ENCODE data around the gene SETBP1. TPM values are rescaled to one million over a fixed set of nuclear protein-coding genes. Genes with fewer than 3 reads are reported as not detected.

SETBP1 gene
- total RNA-seq, 1 experiment from 2014 or later: 0.23 TPM

DNA sequence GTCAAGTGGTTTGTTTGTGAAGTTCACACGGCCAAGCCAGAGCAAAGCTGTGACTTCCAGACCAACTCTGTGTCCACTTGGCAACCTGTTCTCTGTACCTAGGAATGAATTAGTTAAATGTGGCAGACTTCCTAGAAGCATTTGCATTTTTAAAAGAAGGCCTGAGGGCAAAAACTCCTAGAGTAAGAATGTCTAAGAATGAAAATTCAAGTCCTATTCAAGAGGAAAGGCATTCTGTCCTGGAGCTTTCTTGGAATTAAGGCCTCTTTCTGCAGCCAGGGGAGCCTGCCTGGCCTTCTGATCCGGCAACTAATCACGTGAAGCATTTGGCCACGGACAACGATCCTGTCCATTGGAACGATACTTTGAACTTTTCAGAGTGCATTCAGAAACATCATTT lies 155.0 kb downstream of the SETBP1 start:
- TF ChIP-seq, protein P1, sequence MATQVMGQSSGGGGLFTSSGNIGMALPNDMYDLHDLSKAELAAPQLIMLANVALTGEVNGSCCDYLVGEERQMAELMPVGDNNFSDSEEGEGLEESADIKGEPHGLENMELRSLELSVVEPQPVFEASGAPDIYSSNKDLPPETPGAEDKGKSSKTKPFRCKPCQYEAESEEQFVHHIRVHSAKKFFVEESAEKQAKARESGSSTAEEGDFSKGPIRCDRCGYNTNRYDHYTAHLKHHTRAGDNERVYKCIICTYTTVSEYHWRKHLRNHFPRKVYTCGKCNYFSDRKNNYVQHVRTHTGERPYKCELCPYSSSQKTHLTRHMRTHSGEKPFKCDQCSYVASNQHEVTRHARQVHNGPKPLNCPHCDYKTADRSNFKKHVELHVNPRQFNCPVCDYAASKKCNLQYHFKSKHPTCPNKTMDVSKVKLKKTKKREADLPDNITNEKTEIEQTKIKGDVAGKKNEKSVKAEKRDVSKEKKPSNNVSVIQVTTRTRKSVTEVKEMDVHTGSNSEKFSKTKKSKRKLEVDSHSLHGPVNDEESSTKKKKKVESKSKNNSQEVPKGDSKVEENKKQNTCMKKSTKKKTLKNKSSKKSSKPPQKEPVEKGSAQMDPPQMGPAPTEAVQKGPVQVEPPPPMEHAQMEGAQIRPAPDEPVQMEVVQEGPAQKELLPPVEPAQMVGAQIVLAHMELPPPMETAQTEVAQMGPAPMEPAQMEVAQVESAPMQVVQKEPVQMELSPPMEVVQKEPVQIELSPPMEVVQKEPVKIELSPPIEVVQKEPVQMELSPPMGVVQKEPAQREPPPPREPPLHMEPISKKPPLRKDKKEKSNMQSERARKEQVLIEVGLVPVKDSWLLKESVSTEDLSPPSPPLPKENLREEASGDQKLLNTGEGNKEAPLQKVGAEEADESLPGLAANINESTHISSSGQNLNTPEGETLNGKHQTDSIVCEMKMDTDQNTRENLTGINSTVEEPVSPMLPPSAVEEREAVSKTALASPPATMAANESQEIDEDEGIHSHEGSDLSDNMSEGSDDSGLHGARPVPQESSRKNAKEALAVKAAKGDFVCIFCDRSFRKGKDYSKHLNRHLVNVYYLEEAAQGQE (IDR thresholded peaks at IDR 0.05; ENCODE audit: insufficient read depth in 1 of 2, low read depth in 2 of 2, low read length in 1 of 2): no peak
- TF ChIP-seq TCF7L2 (IDR thresholded peaks at IDR 0.05; ENCODE audit: low read depth, low read length) (no peak), POLR2AphosphoS5 (IDR thresholded peaks at IDR 0.05; ENCODE audit: low read depth, low read length) (no peak), SIN3A (IDR thresholded peaks at IDR 0.05; ENCODE audit: borderline replicate concordance, insufficient read depth, low read depth, low read length) (no peak)
- TF ChIP-seq, protein P2, sequence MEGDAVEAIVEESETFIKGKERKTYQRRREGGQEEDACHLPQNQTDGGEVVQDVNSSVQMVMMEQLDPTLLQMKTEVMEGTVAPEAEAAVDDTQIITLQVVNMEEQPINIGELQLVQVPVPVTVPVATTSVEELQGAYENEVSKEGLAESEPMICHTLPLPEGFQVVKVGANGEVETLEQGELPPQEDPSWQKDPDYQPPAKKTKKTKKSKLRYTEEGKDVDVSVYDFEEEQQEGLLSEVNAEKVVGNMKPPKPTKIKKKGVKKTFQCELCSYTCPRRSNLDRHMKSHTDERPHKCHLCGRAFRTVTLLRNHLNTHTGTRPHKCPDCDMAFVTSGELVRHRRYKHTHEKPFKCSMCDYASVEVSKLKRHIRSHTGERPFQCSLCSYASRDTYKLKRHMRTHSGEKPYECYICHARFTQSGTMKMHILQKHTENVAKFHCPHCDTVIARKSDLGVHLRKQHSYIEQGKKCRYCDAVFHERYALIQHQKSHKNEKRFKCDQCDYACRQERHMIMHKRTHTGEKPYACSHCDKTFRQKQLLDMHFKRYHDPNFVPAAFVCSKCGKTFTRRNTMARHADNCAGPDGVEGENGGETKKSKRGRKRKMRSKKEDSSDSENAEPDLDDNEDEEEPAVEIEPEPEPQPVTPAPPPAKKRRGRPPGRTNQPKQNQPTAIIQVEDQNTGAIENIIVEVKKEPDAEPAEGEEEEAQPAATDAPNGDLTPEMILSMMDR (IDR thresholded peaks at IDR 0.05): no peak
- in situ Hi-C loops (cut with HindIII; ENCODE audit: low pct_unique_long_range_greater_than_20kb, low sequenced_read_pairs): no loop called here
- ATAC-seq (no peak), DNase-seq (ENCODE audit: low read depth, low spot score) (no peak)
- CTCF ChIA-PET: no interaction called here
- BruUV-seq (replicated peaks): no TSS peak
- Histone ChIP-seq H3K9me3 (ENCODE audit: control insufficient read depth, insufficient read depth, low read depth, low read length) (no peaks in the 10 kb centered on the region), H3K27ac (ENCODE audit: low read length) (no peak overlapping the region), H3K4me3 (ENCODE audit: low read depth in 2 of 2, low read length in 2 of 2) (no peak overlapping the region), H3K27me3 (ENCODE audit: control insufficient read depth, insufficient read depth, low read length) (no peaks in the 10 kb centered on the region), H3K36me3 (ENCODE audit: control insufficient read depth, insufficient read depth, low read length) (no peaks in the 10 kb centered on the region), H3K4me1 (ENCODE audit: control insufficient read depth, insufficient read depth, low read length) (no peaks in the 10 kb centered on the region)
- intact Hi-C loops (cut with micrococcal nuclease; ENCODE audit: unreplicated experiment): no loop called here
- POLR2A ChIA-PET: no interaction called here

DNA sequence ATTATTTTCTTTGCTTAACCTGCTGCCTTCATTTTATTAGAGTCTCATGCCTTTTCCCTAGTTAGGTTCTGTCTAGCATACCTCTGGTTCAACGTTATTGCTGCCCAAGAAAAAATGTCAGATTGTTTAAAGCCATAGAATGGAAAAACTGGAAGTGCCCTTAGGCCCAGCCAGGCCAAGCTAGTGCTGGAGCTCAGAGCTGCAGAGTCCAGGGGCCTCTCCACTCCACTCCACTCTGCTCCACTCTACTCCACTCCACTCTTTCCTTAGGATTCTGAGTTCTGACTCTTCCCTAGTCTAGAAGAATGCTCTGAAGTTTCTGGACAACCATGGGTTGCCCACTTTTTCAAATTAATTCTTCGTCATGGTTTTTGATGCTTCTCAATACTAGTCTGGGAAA lies 155.6 kb downstream of the SETBP1 start:
- Histone ChIP-seq H3K4me1 (ENCODE audit: control insufficient read depth, insufficient read depth, low read length) (no peaks in the 10 kb centered on the region), H3K4me3 (ENCODE audit: low read depth in 2 of 2, low read length in 2 of 2) (no peak overlapping the region), H3K9me3 (ENCODE audit: control insufficient read depth, insufficient read depth, low read depth, low read length) (no peaks in the 10 kb centered on the region), H3K36me3 (ENCODE audit: control insufficient read depth, insufficient read depth, low read length) (no peaks in the 10 kb centered on the region), H3K27ac (ENCODE audit: low read length) (no peak overlapping the region), H3K27me3 (ENCODE audit: control insufficient read depth, insufficient read depth, low read length) (no peaks in the 10 kb centered on the region)
- DNase-seq (ENCODE audit: low read depth, low spot score) (no peak), ATAC-seq (no peak)
- TF ChIP-seq SIN3A (IDR thresholded peaks at IDR 0.05; ENCODE audit: borderline replicate concordance, insufficient read depth, low read depth, low read length): no peak
- TF ChIP-seq, protein P1 (IDR thresholded peaks at IDR 0.05; ENCODE audit: insufficient read depth in 1 of 2, low read depth in 2 of 2, low read length in 1 of 2): no peak
- TF ChIP-seq, protein P2 (IDR thresholded peaks at IDR 0.05): no peak
- TF ChIP-seq TCF7L2 (IDR thresholded peaks at IDR 0.05; ENCODE audit: low read depth, low read length): no peak
- TF ChIP-seq POLR2AphosphoS5 (IDR thresholded peaks at IDR 0.05; ENCODE audit: low read depth, low read length): no peak
- in situ Hi-C loops (cut with HindIII; ENCODE audit: low pct_unique_long_range_greater_than_20kb, low sequenced_read_pairs) (no loop called here), intact Hi-C loops (cut with micrococcal nuclease; ENCODE audit: unreplicated experiment) (no loop called here)
- POLR2A ChIA-PET: no interaction called here
- CTCF ChIA-PET: no interaction called here
- no TSS peak for BruUV-seq (replicated peaks)
